PC-3 (cell line): ENCODE data around the gene VPS18. TPM values are rescaled to one million over a fixed set of nuclear protein-coding genes. Genes with fewer than 3 reads are reported as not detected.

Experiments
- ATAC-seq: fragments of 200-7000 bp; cut with Tn5 transposase; 2 replicates; pipeline ENCODE4 v1.9.1; 2020; ENCODE audit warnings: mild to moderate bottlenecking, moderate library complexity
- BruUV-seq: library from RNA; stranded (reverse); fragments of 400-500 nt; replicated peaks from 2 replicates; lab custom pipeline; 2021; lab: Mats Ljungman, UMichigan
- CTCF ChIA-PET: fragments of 300-600 bp; sonication (Branson Sonifier 250); formaldehyde crosslinking; loops from one replicate; lab custom pipeline; 2022; ENCODE audit warnings: antibody characterized with exemption; lab: Charles Lee
- POLR2A ChIA-PET: fragments of 300-600 bp; sonication (Branson Sonifier 250); formaldehyde crosslinking; loops from one replicate; lab custom pipeline; 2022; ENCODE audit warnings: antibody characterized with exemption; ENCODE audit not compliant: unreplicated experiment; lab: Charles Lee
- DNase-seq: peaks from one replicate; pipeline ENCODE4 v3.0.0-alpha.2; 2015
- H2AFZ ChIP-seq: fragments of 300-600 bp; sonication (generic); 2 replicates; pipeline ENCODE4 v1.6.0; 2016; ENCODE audit warnings: antibody characterized with exemption, low read length
- H3F3A ChIP-seq: fragments of 300-600 bp; sonication (generic); one replicate; pipeline ENCODE4 v1.6.0; 2017; ENCODE audit warnings: antibody characterized with exemption, low read length, control low read depth, mild to moderate bottlenecking; ENCODE audit not compliant: unreplicated experiment
- H3K27ac ChIP-seq: fragments of 300-600 bp; sonication (generic); 2 replicates; pipeline ENCODE4 v1.5.1; 2016; ENCODE audit warnings: mild to moderate bottlenecking, low read length
- H3K27me3 ChIP-seq: fragments of 300-600 bp; sonication (generic); 2 replicates; pipeline ENCODE4 v1.6.1; 2016; ENCODE audit warnings: low read length, mixed read lengths
- H3K36me3 ChIP-seq: fragments of 300-600 bp; sonication (generic); 2 replicates; pipeline ENCODE4 v1.6.1; 2016; ENCODE audit warnings: low read depth, mixed run types, low read length, mixed read lengths
- H3K4me1 ChIP-seq: fragments of 300-600 bp; sonication (generic); 2 replicates; pipeline ENCODE4 v1.5.1; 2016; ENCODE audit warnings: low read length; ENCODE audit not compliant: insufficient read depth
- H3K4me2 ChIP-seq: fragments of 300-600 bp; sonication (generic); 2 replicates; pipeline ENCODE4 v1.6.0; 2016; ENCODE audit warnings: low read length
- H3K4me3 ChIP-seq: fragments of 300-600 bp; sonication (generic); 2 replicates; pipeline ENCODE4 v1.5.1; 2016; ENCODE audit warnings: mild to moderate bottlenecking, low read length, mixed read lengths
- H3K79me2 ChIP-seq: fragments of 300-600 bp; sonication (generic); 2 replicates; pipeline ENCODE4 v1.6.1; 2017; ENCODE audit warnings: low read length, mixed read lengths
- H3K9ac ChIP-seq: fragments of 300-600 bp; sonication (generic); 2 replicates; pipeline ENCODE4 v1.6.0; 2016; ENCODE audit warnings: mild to moderate bottlenecking, low read length
- H3K9me2 ChIP-seq: fragments of 300-600 bp; sonication (generic); replicated peaks from 2 replicates; pipeline ENCODE4 v1.6.1; 2016; ENCODE audit warnings: mixed run types, low read length, mixed read lengths
- H3K9me3 ChIP-seq: fragments of 300-600 bp; sonication (generic); 2 replicates; pipeline ENCODE4 v1.6.1; 2016; ENCODE audit warnings: low read length, mixed read lengths
- H4K20me1 ChIP-seq: fragments of 300-600 bp; sonication (generic); 2 replicates; pipeline ENCODE4 v1.6.1; 2016; ENCODE audit warnings: low read length, mixed read lengths
- CTCF ChIP-seq: fragments of 300-600 bp; sonication (generic); conservative IDR thresholded peaks from 2 replicates; pipeline ENCODE4 v1.5.1; 2017; ENCODE audit warnings: antibody characterized with exemption, low read depth, mild to moderate bottlenecking, low read length
- EZH2 ChIP-seq: fragments of 300-600 bp; sonication (generic); IDR thresholded peaks from one replicate; pipeline ENCODE4 v1.6.1; 2017; ENCODE audit warnings: antibody characterized with exemption, mild to moderate bottlenecking, low read length; ENCODE audit not compliant: unreplicated experiment
- EZH2phosphoT487 ChIP-seq: fragments of 300-600 bp; sonication (generic); IDR thresholded peaks from 2 replicates; pipeline ENCODE4 v1.6.1; 2018; ENCODE audit warnings: mild to moderate bottlenecking, antibody characterized with exemption, low read length, borderline replicate concordance
- intact Hi-C: fragments of 100-400 bp; cut with micrococcal nuclease; formaldehyde crosslinking; loops from 2 replicates; pipeline ENCODE4 v1.9.0; 2023
- total RNA-seq: library from RNA; depleted of rRNA; stranded (reverse); fragments of >200 nt; gene quantifications from 2 replicates; pipeline ENCODE4 v1.2.3, GENCODE V29; 2014

Gene VPS18
- total RNA-seq, 1 experiment from 2014 or later, result 37.6 TPM

- Histone ChIP-seq H3K27me3 (no peaks in the 10 kb centered on the region), H3K27ac (no peak overlapping the region), H3K4me1 (peaks cover 14% of the 10 kb centered on the region), H3K4me2 (no peak overlapping the region), H3K79me2 (no peaks in the 10 kb centered on the region), H4K20me1 (no peaks in the 10 kb centered on the region), H3K9me2 (no peaks in the 10 kb centered on the region), H3K9ac (no peak overlapping the region), H3F3A (no peaks in the 10 kb centered on the region), H3K9me3 (no peaks in the 10 kb centered on the region), H2AFZ (no peak overlapping the region), H3K36me3 (no peaks in the 10 kb centered on the region), H3K4me3 (no peak overlapping the region)
- DNase-seq (no peak), ATAC-seq (no peak)
- no peak for TF ChIP-seq EZH2
- no peak for TF ChIP-seq EZH2phosphoT487
- no peak for TF ChIP-seq CTCF
- ChIA-PET POLR2A (no interaction called here), CTCF (interaction anchor here (0.8 to 1.2 kb wide), 3 partner anchors 10 to 24 kb away, joined by 3 to 4 read pairs (median 4); partner anchors contain the start of gene VPS18)
- intact Hi-C loops, result no loop called here
- no TSS peak for BruUV-seq
These were observed 12.9 kb upstream of the VPS18 start for GRCh38 chr15:40881351-40881750.

- H2AFZ ChIP-seq, result no peak overlapping the region
- no peaks in the 10 kb centered on the region for H3K9me3 ChIP-seq
- H3K4me2 ChIP-seq, result no peak overlapping the region
- BruUV-seq, result no TSS peak
- no peaks in the 10 kb centered on the region for H3K36me3 ChIP-seq
- H3K9me2 ChIP-seq, result no peaks in the 10 kb centered on the region
- no peaks in the 10 kb centered on the region for H3K79me2 ChIP-seq
- H3K4me3 ChIP-seq, result no peak overlapping the region
- no peak overlapping the region for H3K9ac ChIP-seq
- no peaks in the 10 kb centered on the region for H3K27me3 ChIP-seq
- H4K20me1 ChIP-seq, result no peaks in the 10 kb centered on the region
- CTCF ChIA-PET, result no interaction called here
- H3K27ac ChIP-seq, result no peak overlapping the region
- H3K4me1 ChIP-seq, result peaks cover 1% of the 10 kb centered on the region; the same call in 1 of the 2 replicates
- ATAC-seq, result no peak
- intact Hi-C loops, result no loop called here
- POLR2A ChIA-PET, result no interaction called here
- TF ChIP-seq CTCF (no peak), EZH2phosphoT487 (no peak), EZH2 (no peak)
- no peaks in the 10 kb centered on the region for H3F3A ChIP-seq
- no peak for DNase-seq
These were observed 7.7 kb upstream of the VPS18 start for GRCh38 chr15:40886586-40886985.

DNA sequence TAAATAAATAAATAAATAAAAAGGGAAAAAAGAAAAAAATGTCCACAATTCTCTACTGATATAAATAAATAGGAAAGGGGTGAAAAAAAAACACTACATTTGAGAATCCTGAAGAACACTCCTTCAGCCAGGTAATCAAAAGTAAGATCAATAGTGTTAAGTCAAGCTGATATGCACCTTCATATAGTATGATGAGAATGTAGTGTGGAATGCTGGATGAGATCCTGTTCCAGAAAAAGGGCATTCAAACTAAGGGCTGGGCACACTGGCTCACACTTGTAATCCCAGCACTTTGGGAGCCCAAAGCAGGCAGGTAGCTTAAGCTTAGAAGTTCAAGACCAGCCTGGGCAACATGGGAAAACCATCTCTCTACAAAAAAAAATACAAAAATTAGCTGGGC, 5.1 kb upstream of the VPS18 start:
- no peaks in the 10 kb centered on the region for H3K9me3 ChIP-seq
- no peaks in the 10 kb centered on the region for H3K36me3 ChIP-seq
- intact Hi-C loops, result no loop called here
- H3K9me2 ChIP-seq, result no peaks in the 10 kb centered on the region
- H3K4me3 ChIP-seq, result no peak overlapping the region
- no peak overlapping the region for H3K4me2 ChIP-seq
- BruUV-seq, result no TSS peak
- ATAC-seq (no peak), DNase-seq (no peak)
- H3F3A ChIP-seq, result no peaks in the 10 kb centered on the region
- H2AFZ ChIP-seq, result no peak overlapping the region
- TF ChIP-seq EZH2 (no peak), CTCF (no peak), EZH2phosphoT487 (no peak)
- peaks cover 8% of the 10 kb centered on the region; the same call in 1 of the 2 replicates for H3K4me1 ChIP-seq
- no peaks in the 10 kb centered on the region for H4K20me1 ChIP-seq
- no peaks in the 10 kb centered on the region for H3K27me3 ChIP-seq
- H3K79me2 ChIP-seq, result no peaks in the 10 kb centered on the region
- no peak overlapping the region for H3K27ac ChIP-seq
- no peak overlapping the region for H3K9ac ChIP-seq
- ChIA-PET POLR2A (no interaction called here), CTCF (interaction anchor here (0.6 kb wide), 1 partner anchor 31 kb away, joined by 7 read pairs; no protein-coding TSS in a partner anchor)
